ENCODE results near the gene GARIN5A. TPM values are rescaled to one million over a fixed set of nuclear protein-coding genes. Genes with fewer than 3 reads are reported as not detected.

Gene GARIN5A
- total and polyA plus RNA-seq, 11 donors: 0.51 to 6.4 (median 1.6) TPM

- no peaks in the 10 kb centered on the region for H3K9me3 ChIP-seq
- peak in 1 of 5 donors; percentile 46 for DNase-seq
- no peak for TF ChIP-seq POLR2A (IDR thresholded peaks at IDR 0.05)
- TF ChIP-seq CTCF (IDR thresholded peaks at IDR 0.05): no peak
- no peak overlapping the region for H3K27ac ChIP-seq
- H3K4me3 ChIP-seq: no peak overlapping the region
- H3K27me3 ChIP-seq: no peaks in the 10 kb centered on the region
- H3K36me3 ChIP-seq: peaks cover 0 to 59% (median 44%) of the 10 kb centered on the region in 9 donors
- peaks cover 7 to 30% (median 14%) of the 10 kb centered on the region in 12 donors for H3K4me1 ChIP-seq
- intact Hi-C loops (cut with DNase I): no loop called here
- 90 to 96% (median 92%) methylated on average over 35 to 37 of the region's 37 CpGs for WGBS, 4 donors
- ATAC-seq: no peak
Observed at GRCh38 chr19:50480281-50481111, 3.8 kb upstream of the GARIN5A start.

DNA sequence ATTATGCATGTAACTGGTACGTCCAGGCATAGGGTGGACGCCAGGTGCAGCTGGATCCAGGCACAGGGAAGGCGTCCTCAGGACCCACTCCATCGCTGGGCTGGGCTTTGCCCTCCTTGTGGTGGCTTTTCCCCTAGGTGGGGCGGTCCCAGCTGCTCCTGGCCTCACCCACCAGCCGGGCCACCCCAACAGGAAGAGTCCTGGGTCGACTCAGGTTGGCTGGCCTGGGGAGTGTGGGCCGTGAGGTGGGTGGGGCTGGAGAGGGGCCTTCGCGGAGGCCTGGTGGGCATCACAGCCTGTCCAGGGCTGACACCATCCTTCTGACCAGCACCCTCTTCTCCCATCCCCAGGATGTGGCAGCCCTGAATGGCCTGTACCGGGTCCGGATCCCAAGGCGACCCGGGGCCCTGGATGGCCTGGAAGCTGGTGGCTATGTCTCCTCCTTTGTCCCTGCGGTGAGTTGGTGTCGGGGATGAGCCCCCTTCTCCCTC is 3.2 kb upstream of the GARIN5A start:
- peak in 1 of 5 donors; percentile 43 for DNase-seq
- intact Hi-C loops (cut with DNase I): loop anchor here in 2 of 10 donors (5.0 kb wide), 1 partner anchor 113 kb away; the partner anchor contains the start of gene NAPSA (in 2 of the 2)
- no peaks in the 10 kb centered on the region for H3K27me3 ChIP-seq
- no peak overlapping the region for H3K4me3 ChIP-seq
- peaks cover 7 to 30% (median 14%) of the 10 kb centered on the region in 12 donors for H3K4me1 ChIP-seq
- ATAC-seq: no peak
- no peak overlapping the region for H3K27ac ChIP-seq
- 91 to 95% (median 95%) methylated on average over 13 to 16 of the region's 16 CpGs for WGBS, 4 donors
- H3K9me3 ChIP-seq: no peaks in the 10 kb centered on the region
- H3K36me3 ChIP-seq: peaks cover 0 to 58% (median 44%) of the 10 kb centered on the region in 9 donors
- no peak for TF ChIP-seq POLR2A (IDR thresholded peaks at IDR 0.05)

DNA sequence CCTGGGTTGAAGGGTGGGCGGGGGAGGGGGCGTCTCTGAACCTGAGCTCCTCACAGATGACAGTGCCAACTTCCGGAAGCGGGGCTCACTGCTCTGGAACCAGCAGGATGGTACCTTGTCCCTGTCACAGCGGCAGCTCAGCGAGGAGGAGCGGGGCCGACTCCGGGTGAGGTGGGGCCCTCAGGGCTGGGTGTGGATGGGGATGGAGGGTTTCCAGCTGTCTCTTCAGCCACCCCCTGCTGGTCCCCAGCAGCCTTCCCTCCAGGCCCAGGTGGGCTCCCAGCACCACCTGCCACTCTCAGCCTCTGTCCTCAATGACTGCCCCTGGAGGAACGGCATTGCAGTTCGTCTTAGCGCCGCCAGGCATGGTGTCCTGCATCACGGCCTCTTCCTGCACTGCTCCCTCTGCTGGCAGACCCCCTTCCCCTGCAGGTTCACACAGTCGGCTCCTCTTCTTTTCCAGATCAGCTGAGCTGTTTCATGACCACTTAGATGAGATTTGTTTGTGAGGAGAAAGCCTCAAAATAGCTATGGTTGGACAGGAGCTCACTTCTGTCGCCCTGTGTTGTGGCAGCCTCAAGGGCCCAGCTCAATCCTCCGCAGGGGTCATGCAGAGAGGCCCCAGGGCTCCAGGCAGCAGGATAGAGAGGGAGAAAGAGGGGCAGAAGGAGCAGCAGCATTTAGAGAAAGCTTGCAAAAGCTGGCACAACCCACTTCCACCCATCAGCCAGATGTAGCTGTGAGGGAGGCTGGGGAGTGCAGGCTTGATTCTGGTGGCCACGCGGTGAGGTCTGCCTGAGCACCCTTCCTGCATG is 2.5 kb upstream of the GARIN5A start:
- ATAC-seq (no peak), DNase-seq (peak in 1 of 5 donors; percentile 50)
- peak; percentile 15 to 63 (median 44) for TF ChIP-seq CTCF (IDR thresholded peaks at IDR 0.05)
- no peak for TF ChIP-seq POLR2A (IDR thresholded peaks at IDR 0.05)
- no peaks in the 10 kb centered on the region for H3K27me3 ChIP-seq
- H3K4me3 ChIP-seq: no peak overlapping the region
- no peaks in the 10 kb centered on the region for H3K9me3 ChIP-seq
- H3K27ac ChIP-seq: no peak overlapping the region
- peaks cover 7 to 30% (median 14%) of the 10 kb centered on the region in 12 donors for H3K4me1 ChIP-seq
- 77 to 82% (median 79%) methylated on average over 17 to 19 of the region's 19 CpGs for WGBS, 4 donors
- H3K36me3 ChIP-seq: peaks cover 0 to 55% (median 43%) of the 10 kb centered on the region in 9 donors
- intact Hi-C loops (cut with DNase I): loop anchor here in 2 of 10 donors (5.0 kb wide), 1 partner anchor 112 kb away; the partner anchor contains the start of gene NAPSA (in 2 of the 2)

DNA sequence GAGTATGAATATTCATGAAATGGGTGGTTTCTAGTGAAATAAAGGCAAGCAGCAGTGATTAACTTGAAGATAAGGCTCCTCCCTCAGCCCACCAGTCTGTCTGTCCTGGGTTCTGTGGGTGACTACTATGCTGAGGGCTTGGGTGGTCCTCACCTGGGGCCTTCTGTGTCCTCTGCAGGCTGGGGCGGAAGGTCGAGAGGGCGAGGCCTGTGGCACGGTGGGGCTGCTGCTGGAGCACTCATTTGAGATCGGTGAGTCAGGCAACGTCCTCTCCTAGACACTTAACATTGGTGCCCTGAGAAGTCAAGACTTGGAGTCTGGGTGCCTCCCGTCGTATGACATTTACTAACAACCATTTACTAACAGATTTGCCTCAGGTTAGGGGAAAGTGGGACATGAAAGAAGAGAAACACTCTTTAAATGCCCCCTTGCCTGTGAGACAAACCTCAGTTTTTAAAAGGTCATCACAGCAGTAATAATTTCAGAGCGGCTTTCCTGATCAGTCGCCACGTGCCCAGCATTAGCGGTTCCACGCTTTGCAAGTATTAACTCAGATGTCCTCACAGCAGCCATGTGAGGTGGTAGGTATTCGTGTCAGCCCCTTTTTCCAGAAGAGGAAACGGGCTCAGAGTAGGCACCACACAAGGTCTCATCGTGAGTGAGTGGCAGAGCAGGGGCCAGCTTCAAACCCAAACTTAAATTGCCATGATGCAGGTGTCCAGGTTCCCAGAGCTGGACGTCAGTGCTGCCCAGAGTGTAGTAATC is 1.3 kb upstream of the GARIN5A start:
- TF ChIP-seq CTCF (IDR thresholded peaks at IDR 0.05): no peak
- no peak for TF ChIP-seq POLR2A (IDR thresholded peaks at IDR 0.05)
- DNase-seq: peak in 1 of 5 donors; percentile 48
- intact Hi-C loops (cut with DNase I): loop anchor here in 4 of 10 donors (2.0 to 5.0 kb wide), 2 partner anchors 33 to 111 kb away; partner anchors contain the start of genes JOSD2 (in 3 of the 4) and NAPSA (in 2 of the 4)
- WGBS, 4 donors: 85 to 94% (median 92%) methylated on average over 16 to 17 of the region's 17 CpGs
- ATAC-seq: no peak
- H3K27me3 ChIP-seq: no peaks in the 10 kb centered on the region
- peak overlapping the region in 5 of 12 donors; percentile 85 to 99 (median 98) for H3K4me3 ChIP-seq
- H3K9me3 ChIP-seq: no peaks in the 10 kb centered on the region
- H3K36me3 ChIP-seq: peaks cover 0 to 47% (median 35%) of the 10 kb centered on the region in 9 donors
- H3K4me1 ChIP-seq: peaks cover 7 to 27% (median 14%) of the 10 kb centered on the region in 12 donors
- H3K27ac ChIP-seq: no peak overlapping the region

All from heart left ventricle (tissue), 16 donors.